GM18520 (cell line): ENCODE results near the gene OPRL1.

Experiments
- ATAC-seq: cut with Tn5 transposase; IDR thresholded peaks from one replicate; pipeline ENCODE4 v1.9.1; 2021; ENCODE audit not compliant: unreplicated experiment

The OPRL1 gene

DNA sequence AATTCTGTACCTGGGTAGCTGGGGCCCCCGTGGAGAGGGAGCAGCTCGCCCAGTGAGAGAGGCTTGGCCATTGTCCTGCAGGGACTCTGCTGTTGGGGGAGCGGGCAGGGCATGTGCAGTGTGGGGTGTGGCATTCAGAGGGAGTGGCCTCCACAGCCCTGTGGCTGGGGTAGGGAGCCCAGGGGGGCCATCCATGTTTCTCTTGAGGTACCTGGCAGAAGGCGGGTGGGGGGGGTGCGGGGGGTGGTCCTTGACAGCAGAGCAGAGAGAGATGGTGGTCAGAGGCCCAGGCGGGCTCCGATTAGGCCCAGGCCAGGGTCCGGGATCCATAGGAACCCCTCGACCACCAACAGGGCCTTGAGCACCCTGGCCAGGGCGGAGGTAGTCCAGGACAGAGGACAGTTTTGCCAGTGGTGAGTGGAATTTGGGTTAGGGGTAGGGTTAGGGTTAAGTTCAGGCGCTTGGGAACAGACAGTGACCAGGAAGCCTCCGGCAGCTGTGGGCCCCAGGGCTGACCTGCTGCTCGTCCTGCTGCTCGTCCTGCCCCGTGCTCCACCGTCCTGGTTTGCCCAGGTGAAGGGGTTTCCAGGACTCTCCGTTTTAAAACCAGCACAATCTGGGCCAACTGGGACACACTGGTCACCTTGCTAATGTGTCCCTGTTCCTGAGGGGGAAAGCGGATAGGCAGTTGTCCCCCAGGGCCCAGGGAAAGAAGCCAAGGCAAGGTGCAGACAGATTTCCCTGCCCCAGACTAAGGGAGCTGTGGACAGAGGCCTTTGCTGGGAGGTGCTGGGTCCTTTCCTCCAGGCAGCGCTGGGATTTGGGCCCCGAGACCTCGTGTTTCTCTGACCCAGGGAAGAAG, 59.5 kb downstream of the OPRL1 start:
- no peak for ATAC-seq

DNA sequence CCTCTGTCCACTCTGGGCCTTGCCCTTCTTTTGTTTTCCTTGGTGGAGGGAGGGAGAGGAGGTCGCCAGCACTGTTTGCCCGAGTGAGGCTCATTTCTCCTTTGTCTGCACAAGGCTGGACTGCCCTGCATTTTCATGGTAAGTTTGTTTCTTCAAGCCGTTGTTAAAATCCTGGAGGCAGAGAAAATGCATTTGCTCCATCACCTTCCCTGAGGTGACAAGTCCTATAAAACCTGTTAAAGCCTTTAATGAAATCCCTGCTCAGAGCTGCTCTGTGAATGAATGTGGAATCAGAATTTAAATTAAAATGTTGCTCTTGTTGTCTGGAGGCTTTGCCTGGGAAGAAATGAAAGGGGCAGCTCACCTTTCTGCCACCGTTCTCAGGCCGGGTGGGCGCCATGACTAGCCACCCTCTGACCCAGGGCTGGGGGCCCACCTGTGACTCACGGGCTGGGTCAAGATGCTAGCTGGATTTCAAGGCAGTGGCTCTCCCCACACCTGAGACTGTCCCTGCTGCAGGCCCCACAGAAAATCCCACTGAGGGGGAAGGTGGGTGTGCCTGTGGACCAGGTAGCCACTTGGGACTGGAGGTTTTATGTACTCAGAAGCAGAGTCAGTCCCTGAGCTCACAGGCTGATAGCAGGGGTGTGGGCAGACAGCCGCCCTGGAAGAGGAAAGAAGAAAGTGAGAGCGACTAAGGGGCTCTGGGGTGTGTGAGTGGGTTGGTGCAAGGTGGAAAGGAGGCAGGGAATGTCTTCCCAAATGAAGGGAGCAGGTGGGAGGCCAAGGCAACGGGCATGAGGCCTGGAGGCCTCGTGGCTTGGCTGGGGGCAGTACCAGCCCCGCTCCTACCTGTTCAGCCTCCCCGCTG, 60.4 kb downstream of the OPRL1 start:
- no peak for ATAC-seq

DNA sequence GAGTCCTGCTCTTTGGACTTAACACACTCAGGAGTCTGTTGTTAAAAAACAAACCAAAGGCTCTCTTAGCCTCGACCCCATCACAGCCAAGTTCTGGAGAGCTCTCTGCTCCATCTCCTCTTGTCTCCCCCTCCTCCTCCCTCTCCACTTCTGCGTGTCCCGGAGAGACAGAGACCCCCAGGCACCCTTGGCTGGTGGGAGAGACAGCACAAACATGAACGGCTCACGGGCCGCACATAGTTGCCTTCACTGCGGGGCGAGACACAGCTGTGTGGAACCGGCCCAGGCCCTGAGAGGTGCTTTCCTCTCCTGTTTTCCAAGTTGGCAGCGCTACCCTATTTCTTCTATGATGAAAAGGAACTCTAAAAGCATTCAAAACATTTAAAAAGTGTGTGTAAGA, 61.1 kb downstream of the OPRL1 start:
- no peak for ATAC-seq

DNA sequence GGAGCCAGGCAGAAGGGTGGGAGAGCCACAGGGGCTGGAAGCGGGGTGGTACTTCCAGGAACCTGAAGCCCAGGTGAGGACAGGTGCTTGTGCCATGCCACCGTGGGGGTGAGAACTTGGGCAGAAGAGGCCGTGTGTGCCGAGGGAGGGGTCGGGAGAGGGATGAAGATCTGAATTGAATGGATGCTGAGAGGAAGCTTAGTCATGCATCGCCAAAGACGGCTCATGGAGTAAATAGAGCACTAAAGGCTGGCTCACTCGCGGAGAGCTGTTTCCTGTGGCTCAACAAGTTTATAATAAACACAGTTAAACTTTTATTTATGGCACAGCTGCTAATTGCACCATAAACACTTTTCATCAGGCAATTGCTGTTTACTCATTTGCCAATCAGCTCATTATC, 62.7 kb downstream of the OPRL1 start:
- ATAC-seq: no peak

DNA sequence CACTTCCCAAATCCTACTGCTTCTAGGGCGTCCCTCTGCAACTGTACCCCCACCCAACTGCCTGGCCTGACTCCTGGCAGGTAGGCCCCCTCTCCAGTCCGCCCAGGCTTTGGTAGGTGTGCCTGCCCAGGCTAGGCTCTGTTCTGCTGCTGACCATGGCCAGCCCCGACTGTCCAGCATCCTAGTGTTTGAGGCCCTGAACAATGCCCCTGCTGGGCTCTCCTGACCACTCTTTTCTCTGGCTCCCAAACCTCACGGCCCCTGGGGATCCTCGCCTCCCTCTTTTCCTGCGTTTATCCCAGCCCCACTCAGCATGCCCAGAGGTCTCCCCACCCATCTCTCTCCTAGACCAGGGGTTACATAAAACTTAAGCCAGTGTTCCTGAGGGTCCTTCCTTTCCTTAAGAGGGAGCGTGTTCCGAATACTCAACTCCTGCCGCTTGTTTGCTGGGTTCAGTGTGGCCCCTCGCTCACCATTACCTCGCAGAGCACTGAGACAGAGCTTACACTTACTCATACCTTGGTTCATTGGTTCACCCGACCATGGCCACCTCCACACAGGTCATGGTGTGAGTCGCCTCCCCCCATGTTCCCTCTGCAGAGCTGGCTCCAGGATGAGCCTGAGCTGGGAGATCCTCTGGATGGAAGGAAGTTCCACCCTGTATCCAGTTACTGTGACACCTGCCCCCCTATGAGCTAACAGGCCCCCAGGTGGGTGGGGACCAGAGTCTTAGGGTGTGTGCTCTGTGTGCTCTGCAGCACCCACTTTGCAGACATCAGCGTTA, 63.3 kb downstream of the OPRL1 start:
- no peak for ATAC-seq

DNA sequence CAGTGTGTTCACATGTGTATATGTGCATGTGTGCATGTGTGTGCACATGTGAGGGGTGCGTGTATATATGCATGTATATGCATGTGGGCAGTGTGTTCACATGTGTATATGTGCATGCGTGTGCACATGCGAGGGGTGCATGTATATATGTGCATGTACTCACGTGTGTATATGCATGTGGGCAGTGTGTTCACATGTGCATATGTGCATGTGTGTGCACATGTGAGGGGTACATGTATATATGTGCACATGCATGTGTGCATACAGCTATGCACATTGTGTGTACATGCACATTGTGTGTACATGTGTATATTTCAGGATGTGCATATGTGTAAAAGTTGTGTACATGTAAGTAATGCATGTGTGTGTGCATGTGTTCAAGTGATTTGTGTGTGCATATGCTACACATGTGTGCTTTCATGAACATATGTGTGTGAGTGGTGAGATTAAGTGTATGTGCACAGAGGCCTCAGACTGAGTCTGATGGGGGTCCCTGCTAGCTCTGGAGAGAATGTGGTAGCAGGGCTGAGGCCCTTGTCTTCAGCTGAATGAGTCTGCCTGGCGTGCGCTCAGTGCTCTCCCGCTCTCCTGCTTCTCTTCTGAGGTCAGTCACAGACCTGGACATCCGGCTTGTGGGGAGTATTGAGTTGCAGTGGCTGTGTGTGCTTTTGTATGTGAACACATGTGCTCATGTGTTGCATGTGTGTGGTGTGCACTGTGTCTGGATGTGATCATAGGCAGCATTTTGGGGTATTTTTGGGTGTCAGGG, 64.4 kb downstream of the OPRL1 start:
- ATAC-seq: no peak

DNA sequence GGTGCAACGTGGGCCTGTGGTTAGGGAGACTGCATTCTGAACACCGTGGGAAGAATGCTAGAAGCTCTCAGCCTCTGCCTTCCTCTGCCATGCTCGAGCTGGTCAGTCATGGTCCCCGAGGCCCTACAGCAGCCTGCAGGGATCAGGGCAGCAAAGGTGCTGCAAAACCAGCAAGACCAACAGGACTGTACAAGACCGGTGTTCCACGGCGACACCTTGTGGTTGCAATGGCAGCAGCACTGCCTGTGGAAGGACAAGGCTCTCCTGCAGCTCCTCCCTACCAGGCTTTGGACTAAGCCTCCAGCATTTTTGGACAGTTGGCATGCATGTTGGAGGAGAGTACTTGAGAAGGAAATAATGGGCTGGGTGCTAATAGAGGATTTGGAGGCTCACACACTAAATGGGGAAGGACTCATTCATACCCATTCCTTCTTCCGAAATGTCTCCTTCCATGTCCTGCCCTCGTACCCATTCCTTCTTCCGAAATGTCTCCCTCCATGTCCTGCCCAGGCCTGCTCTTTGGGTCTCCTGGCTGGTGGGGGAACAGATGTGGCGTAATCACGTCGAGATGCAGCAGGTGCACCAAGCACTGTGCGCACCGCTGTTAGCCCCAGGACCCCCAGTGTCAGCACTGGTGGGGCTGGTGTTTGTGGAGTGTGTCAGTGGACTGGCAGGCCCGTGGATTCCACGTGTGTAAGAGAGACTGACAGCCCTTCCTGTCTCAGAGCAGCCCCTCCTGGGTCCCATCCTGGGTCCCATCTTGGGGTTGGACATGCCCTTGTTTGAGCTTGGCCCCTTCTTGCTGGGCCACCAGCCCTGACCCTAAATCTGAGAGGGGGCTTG, 65.8 kb downstream of the OPRL1 start:
- no peak for ATAC-seq

DNA sequence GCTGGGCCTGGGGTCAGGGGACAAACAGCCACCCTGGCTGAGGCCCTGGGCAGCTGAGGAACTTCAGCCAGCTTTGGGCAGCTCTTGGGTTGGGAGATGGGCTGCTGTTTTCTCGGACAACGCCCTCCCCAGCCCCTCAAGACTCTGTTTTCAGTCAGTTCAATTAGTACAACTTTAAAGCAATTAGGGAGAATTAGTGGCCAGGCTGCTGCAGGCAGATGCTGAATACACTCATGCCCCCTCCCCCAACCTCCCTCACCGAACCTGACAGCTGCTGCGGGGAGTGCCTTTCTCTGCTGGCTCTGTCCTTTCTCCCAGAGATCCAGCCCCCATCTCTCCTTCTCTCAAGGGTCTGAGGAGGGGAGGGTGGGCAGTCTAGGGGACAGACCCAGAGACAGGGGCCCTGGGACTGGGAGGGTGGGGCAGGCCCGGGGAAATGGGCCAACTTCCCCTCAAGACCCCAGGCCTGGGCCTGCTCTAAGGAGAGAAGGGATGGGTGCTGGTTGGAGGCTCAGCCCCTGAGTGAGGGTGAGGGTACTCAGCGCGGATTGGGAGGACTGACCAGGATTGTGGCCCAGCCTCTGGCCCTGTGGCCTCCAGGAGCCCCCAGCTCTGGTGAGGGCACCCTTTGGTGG, 66.5 kb downstream of the OPRL1 start:
- ATAC-seq: no peak

DNA sequence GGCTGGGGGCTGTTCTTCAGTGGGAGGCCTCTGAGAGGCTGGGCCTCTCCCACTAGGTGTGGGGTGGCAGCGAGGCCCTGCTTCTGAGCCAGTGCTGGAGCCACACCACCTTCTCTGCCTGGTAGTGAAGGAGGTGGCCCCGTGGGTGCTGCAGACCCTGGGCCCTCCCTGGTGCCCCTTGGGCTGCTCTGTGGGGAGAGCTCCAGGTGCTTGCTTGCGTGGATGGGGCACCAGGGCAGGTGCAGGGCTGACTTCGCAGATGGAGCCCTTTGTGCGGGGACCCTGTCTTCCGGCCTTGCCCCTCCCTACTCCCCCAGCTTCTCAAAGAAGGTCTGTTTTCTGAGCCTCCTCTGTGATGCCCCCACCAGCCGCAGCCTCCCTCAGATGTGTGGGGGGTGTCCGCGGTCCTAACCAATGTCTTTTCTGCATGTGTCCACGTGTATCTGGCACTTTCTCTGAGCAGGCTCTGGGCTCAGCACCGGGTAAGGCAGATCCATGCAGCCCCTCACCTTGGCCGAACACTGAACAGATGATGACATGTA, 67.1 kb downstream of the OPRL1 start:
- ATAC-seq: no peak

DNA sequence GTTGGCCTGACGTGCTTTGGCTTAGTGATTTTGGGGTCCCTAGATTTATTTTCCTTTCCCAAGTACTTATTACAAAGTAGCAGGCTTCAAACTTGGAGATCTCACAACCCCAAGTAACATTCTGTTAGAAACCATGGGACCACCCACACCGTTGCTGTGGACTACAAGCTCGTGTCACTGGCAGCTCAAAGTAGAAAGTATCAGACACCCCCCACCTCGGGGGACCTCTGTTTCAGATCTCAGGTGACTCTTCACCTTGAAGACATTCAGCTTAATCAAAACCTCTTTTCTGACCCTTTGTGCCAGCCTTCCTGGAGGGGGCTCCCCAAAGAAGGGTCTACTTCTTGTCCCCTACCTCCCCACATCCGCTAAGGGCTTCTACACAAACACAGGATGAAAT, 68.7 kb downstream of the OPRL1 start:
- no peak for ATAC-seq

DNA sequence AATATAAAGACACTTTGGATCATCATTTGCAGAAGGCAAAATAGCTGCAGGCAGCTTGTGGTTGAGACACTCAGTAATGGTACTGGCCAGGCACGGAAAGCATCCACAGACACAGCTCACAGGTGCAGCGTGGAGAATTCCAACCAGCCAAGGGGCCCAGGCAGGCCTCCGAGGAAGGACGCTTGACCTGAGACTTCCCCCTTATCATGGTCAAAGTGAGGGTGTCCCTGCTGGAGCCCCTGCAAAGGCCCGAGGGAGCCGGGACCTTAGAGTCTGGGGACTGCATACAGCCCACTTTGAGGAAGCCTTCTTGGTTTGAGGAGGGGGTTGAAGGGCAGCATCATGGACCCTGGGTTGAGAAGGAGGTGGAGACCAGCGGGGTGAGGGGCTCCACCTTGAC, 69.3 kb downstream of the OPRL1 start:
- no peak for ATAC-seq

DNA sequence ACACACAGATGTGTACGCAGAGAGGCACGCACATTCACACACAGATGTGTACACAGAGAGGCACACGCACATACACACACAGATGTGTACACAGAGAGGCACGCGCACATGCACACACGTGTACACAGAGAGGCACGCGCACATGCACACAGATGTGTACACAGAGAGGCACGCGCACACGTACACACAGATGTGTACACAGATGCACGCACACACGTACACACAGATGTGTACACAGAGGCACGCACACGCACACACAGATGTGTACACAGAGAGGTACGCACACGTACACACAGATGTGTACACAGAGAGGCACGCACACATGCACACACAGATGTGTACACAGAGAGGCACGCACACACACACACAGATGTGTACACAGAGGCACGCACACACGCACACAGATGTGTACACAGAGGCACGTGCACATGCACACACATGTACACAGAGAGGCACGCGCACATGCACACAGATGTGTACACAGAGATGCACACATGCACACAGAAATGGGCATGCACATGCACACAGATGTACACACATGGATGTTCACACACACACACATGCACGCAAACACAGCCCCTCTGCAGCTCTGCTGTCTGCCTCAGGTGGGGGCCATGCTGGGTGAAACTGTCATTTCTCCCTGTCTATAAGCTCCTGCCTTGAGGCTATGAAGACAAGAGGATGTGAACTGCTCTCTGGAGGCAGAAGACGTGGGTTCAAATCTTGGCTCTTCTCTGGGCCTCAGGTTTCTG, 70.1 kb downstream of the OPRL1 start:
- no peak for ATAC-seq
